ENCODE results near the gene APOC3. TPM values are rescaled to one million over a fixed set of nuclear protein-coding genes. Genes with fewer than 3 reads are reported as not detected.

APOC3 gene
- total and polyA plus RNA-seq, 2 experiments from 2014 or later: 2,125 to 2,309 TPM

DNA sequence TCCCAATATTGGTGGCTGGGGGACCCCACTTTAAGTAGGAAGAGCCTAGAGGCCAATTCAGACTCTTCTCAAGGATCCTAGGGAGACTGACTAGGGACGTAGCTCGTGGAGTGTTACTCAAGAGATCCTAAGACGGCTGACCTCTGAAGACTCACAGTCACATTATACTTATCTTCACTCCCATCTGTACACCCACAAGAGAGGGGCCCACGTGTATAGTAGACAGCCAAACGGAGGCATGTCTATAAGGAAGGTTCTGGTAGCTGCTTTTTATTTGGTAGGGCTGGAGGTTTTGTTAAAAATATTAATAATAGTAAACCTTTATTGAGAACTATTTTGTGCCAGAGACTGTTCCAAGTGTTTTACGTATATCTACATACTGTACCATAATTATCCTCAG is 30.6 kb downstream of the APOC3 start:
- Histone ChIP-seq H3K4me1 (ENCODE audit: insufficient read depth) (no peaks in the 10 kb centered on the region), H3K9me3 (ENCODE audit: low read depth) (no peaks in the 10 kb centered on the region), H3K4me3 (no peak overlapping the region), H3K4me2 (no peak overlapping the region), H3K27ac (no peak overlapping the region), H3K9me2 (replicated peaks; ENCODE audit: insufficient read depth) (no peaks in the 10 kb centered on the region), H3K79me2 (no peaks in the 10 kb centered on the region), H3K36me3 (replicated peaks; ENCODE audit: insufficient read depth, low read depth) (no peaks in the 10 kb centered on the region), H4K20me1 (ENCODE audit: insufficient read depth, poor library complexity, severe bottlenecking) (no peaks in the 10 kb centered on the region), H2AFZ (no peak overlapping the region), H3K27me3 (no peaks in the 10 kb centered on the region)
- DNase-seq (ENCODE audit: low spot score): no peak
- WGBS (ENCODE audit: low lambda C conversion rate, missing lambda C conversion rate): 85% methylated on average over 6 of the region's 6 CpGs
- TF ChIP-seq, protein P1, sequence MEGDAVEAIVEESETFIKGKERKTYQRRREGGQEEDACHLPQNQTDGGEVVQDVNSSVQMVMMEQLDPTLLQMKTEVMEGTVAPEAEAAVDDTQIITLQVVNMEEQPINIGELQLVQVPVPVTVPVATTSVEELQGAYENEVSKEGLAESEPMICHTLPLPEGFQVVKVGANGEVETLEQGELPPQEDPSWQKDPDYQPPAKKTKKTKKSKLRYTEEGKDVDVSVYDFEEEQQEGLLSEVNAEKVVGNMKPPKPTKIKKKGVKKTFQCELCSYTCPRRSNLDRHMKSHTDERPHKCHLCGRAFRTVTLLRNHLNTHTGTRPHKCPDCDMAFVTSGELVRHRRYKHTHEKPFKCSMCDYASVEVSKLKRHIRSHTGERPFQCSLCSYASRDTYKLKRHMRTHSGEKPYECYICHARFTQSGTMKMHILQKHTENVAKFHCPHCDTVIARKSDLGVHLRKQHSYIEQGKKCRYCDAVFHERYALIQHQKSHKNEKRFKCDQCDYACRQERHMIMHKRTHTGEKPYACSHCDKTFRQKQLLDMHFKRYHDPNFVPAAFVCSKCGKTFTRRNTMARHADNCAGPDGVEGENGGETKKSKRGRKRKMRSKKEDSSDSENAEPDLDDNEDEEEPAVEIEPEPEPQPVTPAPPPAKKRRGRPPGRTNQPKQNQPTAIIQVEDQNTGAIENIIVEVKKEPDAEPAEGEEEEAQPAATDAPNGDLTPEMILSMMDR (IDR thresholded peaks at IDR 0.05; ENCODE audit: poor library complexity): no peak
- TF ChIP-seq EZH2phosphoT487 (IDR thresholded peaks at IDR 0.05; ENCODE audit: low read depth, severe bottlenecking, unreplicated experiment): no peak

DNA sequence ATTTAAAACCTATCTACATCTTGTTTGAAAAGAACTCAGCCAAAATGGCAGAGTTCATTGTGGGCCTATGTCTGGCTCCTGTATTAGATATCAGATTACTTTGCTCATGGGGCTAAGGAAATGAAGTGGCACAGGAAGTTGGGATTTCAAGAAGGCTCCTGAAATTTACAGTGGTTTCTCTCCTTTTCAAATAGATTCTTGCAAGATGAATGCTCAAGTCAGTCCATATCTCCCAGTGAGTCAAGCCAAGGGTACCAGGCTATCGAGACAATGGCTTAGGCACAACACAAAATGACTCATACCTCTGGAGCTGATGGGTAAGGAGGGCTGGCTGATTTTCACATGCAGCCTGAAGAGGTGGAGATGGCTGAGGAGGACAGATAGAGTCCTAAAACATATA is 31.8 kb downstream of the APOC3 start:
- Histone ChIP-seq H3K4me2 (no peak overlapping the region), H3K4me1 (ENCODE audit: insufficient read depth) (no peaks in the 10 kb centered on the region), H2AFZ (no peak overlapping the region), H3K27ac (no peak overlapping the region), H3K4me3 (no peak overlapping the region), H3K9me2 (replicated peaks; ENCODE audit: insufficient read depth) (no peaks in the 10 kb centered on the region), H3K36me3 (replicated peaks; ENCODE audit: insufficient read depth, low read depth) (no peaks in the 10 kb centered on the region), H3K9me3 (ENCODE audit: low read depth) (no peaks in the 10 kb centered on the region), H3K79me2 (no peaks in the 10 kb centered on the region), H3K27me3 (no peaks in the 10 kb centered on the region), H4K20me1 (ENCODE audit: insufficient read depth, poor library complexity, severe bottlenecking) (no peaks in the 10 kb centered on the region)
- 71% methylated on average over 1 of the region's 1 CpG for WGBS (ENCODE audit: low lambda C conversion rate, missing lambda C conversion rate)
- TF ChIP-seq EZH2phosphoT487 (IDR thresholded peaks at IDR 0.05; ENCODE audit: low read depth, severe bottlenecking, unreplicated experiment): no peak
- TF ChIP-seq EZH2 (IDR thresholded peaks at IDR 0.05; ENCODE audit: borderline replicate concordance): no peak
- TF ChIP-seq, protein P1 (IDR thresholded peaks at IDR 0.05; ENCODE audit: poor library complexity): no peak
- no peak for DNase-seq (ENCODE audit: low spot score)

DNA sequence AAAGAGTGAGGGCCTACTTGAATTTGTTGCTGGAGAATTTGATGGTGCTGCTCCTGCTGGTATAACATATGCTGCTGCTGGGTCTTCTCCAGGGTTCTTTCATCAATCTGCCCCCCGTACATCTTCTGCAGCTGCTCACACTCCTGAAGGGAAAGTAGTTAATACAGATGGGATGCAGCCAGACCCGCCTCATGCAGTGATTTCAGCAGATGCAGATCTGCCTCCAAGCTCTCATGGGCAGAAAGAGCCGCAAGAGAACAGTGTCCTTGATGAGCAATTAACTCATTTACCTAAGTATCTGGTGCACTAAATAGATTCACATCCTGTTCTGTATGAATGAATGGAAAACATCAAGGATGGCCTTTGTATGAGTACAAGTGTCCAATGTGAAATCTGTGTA is 32.5 kb downstream of the APOC3 start:
- H3K9me3 ChIP-seq (ENCODE audit: low read depth): no peaks in the 10 kb centered on the region
- no peaks in the 10 kb centered on the region for H3K9me2 ChIP-seq (replicated peaks; ENCODE audit: insufficient read depth)
- H3K4me3 ChIP-seq: no peak overlapping the region
- H3K4me2 ChIP-seq: no peak overlapping the region
- no peak overlapping the region for H3K27ac ChIP-seq
- H3K4me1 ChIP-seq (ENCODE audit: insufficient read depth): no peaks in the 10 kb centered on the region
- no peaks in the 10 kb centered on the region for H3K36me3 ChIP-seq (replicated peaks; ENCODE audit: insufficient read depth, low read depth)
- no peak for TF ChIP-seq EZH2 (IDR thresholded peaks at IDR 0.05; ENCODE audit: borderline replicate concordance)
- TF ChIP-seq, protein P1 (IDR thresholded peaks at IDR 0.05; ENCODE audit: poor library complexity): no peak
- no peaks in the 10 kb centered on the region for H3K27me3 ChIP-seq
- no peaks in the 10 kb centered on the region for H3K79me2 ChIP-seq
- H4K20me1 ChIP-seq (ENCODE audit: insufficient read depth, poor library complexity, severe bottlenecking): no peaks in the 10 kb centered on the region
- H2AFZ ChIP-seq: no peak overlapping the region
- whole genome bisulfite sequencing (ENCODE audit: low lambda C conversion rate, missing lambda C conversion rate): 91% methylated on average over 3 of the region's 3 CpGs
- DNase-seq (ENCODE audit: low spot score): no peak

DNA sequence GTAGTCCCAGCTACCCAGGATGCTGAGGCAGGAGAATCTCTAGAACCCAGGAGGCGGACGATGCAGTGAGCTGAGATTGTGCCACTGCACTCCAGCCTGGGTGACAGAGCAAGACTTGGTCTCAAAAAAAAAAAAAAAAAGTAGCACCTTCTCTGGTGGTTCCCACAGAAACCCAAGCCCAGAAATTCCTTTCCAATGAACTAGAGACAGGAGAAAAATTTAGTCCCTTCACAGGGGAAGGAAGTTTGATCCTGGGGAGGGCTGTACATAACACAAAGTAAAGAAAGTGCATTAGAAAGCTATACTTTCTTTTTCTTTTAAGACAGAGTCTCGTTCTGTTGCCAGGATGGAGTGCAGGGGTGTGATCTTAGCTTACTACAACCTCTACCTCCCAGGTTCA is 33.2 kb downstream of the APOC3 start:
- Histone ChIP-seq H3K9me3 (ENCODE audit: low read depth) (no peaks in the 10 kb centered on the region), H3K79me2 (no peaks in the 10 kb centered on the region), H3K4me3 (no peak overlapping the region), H3K4me1 (ENCODE audit: insufficient read depth) (no peaks in the 10 kb centered on the region), H4K20me1 (ENCODE audit: insufficient read depth, poor library complexity, severe bottlenecking) (no peaks in the 10 kb centered on the region), H3K9me2 (replicated peaks; ENCODE audit: insufficient read depth) (no peaks in the 10 kb centered on the region), H3K27ac (no peak overlapping the region), H3K4me2 (no peak overlapping the region), H2AFZ (no peak overlapping the region), H3K36me3 (replicated peaks; ENCODE audit: insufficient read depth, low read depth) (no peaks in the 10 kb centered on the region), H3K27me3 (no peaks in the 10 kb centered on the region)
- 92% methylated on average over 3 of the region's 3 CpGs for WGBS (ENCODE audit: low lambda C conversion rate, missing lambda C conversion rate)
- TF ChIP-seq EZH2 (IDR thresholded peaks at IDR 0.05; ENCODE audit: borderline replicate concordance): no peak
- TF ChIP-seq, protein P1 (IDR thresholded peaks at IDR 0.05; ENCODE audit: poor library complexity): no peak
- DNase-seq (ENCODE audit: low spot score): no peak
